ENCODE measurements around the gene TMEM108. TPM values are rescaled to one million over a fixed set of nuclear protein-coding genes. Genes with fewer than 3 reads are reported as not detected.

The TMEM108 gene
- total RNA-seq, 1 experiment from 2014 or later: not detected

DNA sequence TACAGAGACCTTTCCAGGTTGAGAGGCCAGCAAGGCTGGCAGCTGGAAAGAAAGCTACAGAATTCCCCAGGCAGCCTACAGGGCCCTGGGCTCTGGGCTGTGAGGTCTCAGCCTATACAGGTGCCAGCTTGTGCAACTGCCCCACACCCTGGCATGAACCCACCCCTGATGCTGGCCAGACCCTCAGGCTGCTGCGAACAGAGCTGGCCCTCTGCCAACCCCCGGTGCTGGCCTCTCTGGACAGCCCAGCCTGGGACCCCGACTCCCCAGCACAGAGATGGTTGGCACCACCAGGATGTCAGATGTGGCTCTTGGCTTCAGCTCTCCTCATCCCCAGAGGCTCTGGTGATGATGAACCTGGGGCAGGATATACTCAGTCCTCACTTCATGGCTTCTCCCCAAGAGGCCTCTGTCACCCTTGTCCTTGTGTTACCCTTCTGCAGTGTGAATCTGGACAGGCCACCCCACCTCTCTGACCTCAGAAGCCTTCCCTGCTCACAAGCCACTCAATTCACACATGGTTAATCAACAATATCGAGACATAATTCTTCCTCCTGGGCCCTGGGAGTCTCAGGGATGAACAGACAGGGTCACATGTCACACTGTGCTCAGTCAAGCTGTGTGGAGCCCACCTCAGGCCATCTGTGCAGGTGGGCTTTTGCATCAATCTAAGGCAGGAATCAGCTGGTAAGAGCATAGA, 350.7 kb downstream of the TMEM108 start:
- peaks cover 21% of the 10 kb centered on the region; the same call in 1 of the 2 replicates for H3K27me3 ChIP-seq (ENCODE audit: insufficient read depth, low read length)
- no TSS peak for BruUV-seq (replicated peaks)
- DNase-seq (ENCODE audit: low read depth, low spot score) (no peak), ATAC-seq (no peak)
- no peaks in the 10 kb centered on the region for H3K9me2 ChIP-seq (ENCODE audit: insufficient read depth)
- RAD21 ChIA-PET (ENCODE audit: low non-redundant PET in 1 of 2, low total read pairs in 2 of 2, uncharacterized antibody in 2 of 2, unreplicated experiment in 2 of 2): no interaction called here
- POLR2A ChIA-PET: no interaction called here
- intact Hi-C loops (cut with micrococcal nuclease): loop anchor here (10.0 kb wide), 3 partner anchors 584 to 1034 kb away; no protein-coding TSS in a partner anchor
- H3K4me2 ChIP-seq (ENCODE audit: low read length): no peak overlapping the region
- H3K36me3 ChIP-seq (ENCODE audit: control insufficient read depth in 1 of 2, insufficient read depth in 2 of 2, low read length in 2 of 2): no peaks in the 10 kb centered on the region
- H3K4me1 ChIP-seq (ENCODE audit: control insufficient read depth in 1 of 2, insufficient read depth in 2 of 2, low read length in 2 of 2): peaks cover 0 to 5% of the 10 kb centered on the region in 2 experiments; a peak in 2 of 4 replicates
- no peaks in the 10 kb centered on the region for H4K20me1 ChIP-seq (ENCODE audit: insufficient read depth)
- no peaks in the 10 kb centered on the region for H3K79me2 ChIP-seq (ENCODE audit: insufficient read depth, low read length)
- CTCF ChIA-PET: interaction anchor here (3.0 kb wide), 1 partner anchor 658 kb away, joined by 9 read pairs; no protein-coding TSS in a partner anchor
- no peak overlapping the region for H2AFZ ChIP-seq (ENCODE audit: low read depth, low read length, poor library complexity, severe bottlenecking)
- H3K4me3 ChIP-seq (replicated peaks in 1 of 2; ENCODE audit: low read depth in 1 of 2, low read length in 2 of 2): no peak overlapping the region
- TF ChIP-seq RAD21 (IDR thresholded peaks at IDR 0.05; ENCODE audit: low read depth): no peak
- H3K9ac ChIP-seq (ENCODE audit: low read length): no peak overlapping the region
- no peaks in the 10 kb centered on the region for H3K9me3 ChIP-seq (ENCODE audit: control insufficient read depth in 1 of 2, insufficient read depth in 1 of 2, low read depth in 1 of 2, low read length in 2 of 2)
- no peak overlapping the region for H3K27ac ChIP-seq (ENCODE audit: low read depth, low read length)

DNA sequence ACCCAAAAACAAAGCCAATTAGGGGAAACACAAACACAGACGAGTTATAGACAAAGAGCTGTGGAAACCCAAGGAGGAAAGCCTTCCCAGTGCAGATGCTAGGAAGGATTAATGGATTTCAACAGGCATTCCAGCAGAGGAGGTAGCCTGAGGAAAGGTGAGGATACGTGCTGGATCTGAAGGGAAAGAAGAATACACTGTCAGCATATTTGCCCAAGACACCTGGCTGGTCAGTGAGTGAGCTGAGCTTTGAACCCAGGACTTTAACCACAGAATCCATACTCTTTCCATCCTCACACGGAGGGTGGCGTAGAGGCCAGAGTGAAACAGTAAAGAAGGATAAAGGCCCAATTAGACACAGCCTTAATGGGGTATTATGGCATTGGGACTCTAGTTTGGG, 352.5 kb downstream of the TMEM108 start:
- ChIA-PET CTCF (interaction anchor here (0.7 to 1.2 kb wide), 2 partner anchors 349 to 423 kb away, joined by 3 read pairs; no protein-coding TSS in a partner anchor), POLR2A (no interaction called here), RAD21 (ENCODE audit: low non-redundant PET in 1 of 2, low total read pairs in 2 of 2, uncharacterized antibody in 2 of 2, unreplicated experiment in 2 of 2) (no interaction called here)
- no TSS peak for BruUV-seq (replicated peaks)
- ATAC-seq (no peak), DNase-seq (ENCODE audit: low read depth, low spot score) (no peak)
- no peak overlapping the region for H3K4me2 ChIP-seq (ENCODE audit: low read length)
- H4K20me1 ChIP-seq (ENCODE audit: insufficient read depth): no peaks in the 10 kb centered on the region
- no peak for TF ChIP-seq ZNF274 (IDR thresholded peaks at IDR 0.05; ENCODE audit: low read depth, low read length)
- no peak for TF ChIP-seq ZBTB33 (IDR thresholded peaks at IDR 0.05; ENCODE audit: extremely low read depth, insufficient replicate concordance, low read length)
- no peak for TF ChIP-seq CEBPB (IDR thresholded peaks at IDR 0.05; ENCODE audit: low read depth)
- TF ChIP-seq FOSL1 (IDR thresholded peaks at IDR 0.05; ENCODE audit: low read depth): no peak
- no peak for TF ChIP-seq ZFX (IDR thresholded peaks at IDR 0.05)
- TF ChIP-seq EZH2 (IDR thresholded peaks at IDR 0.05): no peak
- no peaks in the 10 kb centered on the region for H3K4me1 ChIP-seq (ENCODE audit: control insufficient read depth in 1 of 2, insufficient read depth in 2 of 2, low read length in 2 of 2)
- no peak overlapping the region for H2AFZ ChIP-seq (ENCODE audit: low read depth, low read length, poor library complexity, severe bottlenecking)
- no peaks in the 10 kb centered on the region for H3K9me3 ChIP-seq (ENCODE audit: control insufficient read depth in 1 of 2, insufficient read depth in 1 of 2, low read depth in 1 of 2, low read length in 2 of 2)
- intact Hi-C loops (cut with micrococcal nuclease): no loop called here
- peaks cover 25% of the 10 kb centered on the region; the same call in 1 of the 2 replicates for H3K27me3 ChIP-seq (ENCODE audit: insufficient read depth, low read length)
- no peak overlapping the region for H3K4me3 ChIP-seq (replicated peaks in 1 of 2; ENCODE audit: low read depth in 1 of 2, low read length in 2 of 2)
- no peaks in the 10 kb centered on the region for H3K9me2 ChIP-seq (ENCODE audit: insufficient read depth)
- H3K27ac ChIP-seq (ENCODE audit: low read depth, low read length): no peak overlapping the region
- H3K79me2 ChIP-seq (ENCODE audit: insufficient read depth, low read length): no peaks in the 10 kb centered on the region
- H3K36me3 ChIP-seq (ENCODE audit: control insufficient read depth in 1 of 2, insufficient read depth in 2 of 2, low read length in 2 of 2): no peaks in the 10 kb centered on the region
- no peak overlapping the region for H3K9ac ChIP-seq (ENCODE audit: low read length)
